DLD1 (cell line): ENCODE data around the gene OLIG3.

Experiments
- in situ Hi-C: cut with HindIII; loops from 2 replicates; pipeline ENCODE4 v1.10.0; 2017; ENCODE audit warnings: low sequenced_read_pairs

Gene OLIG3

DNA sequence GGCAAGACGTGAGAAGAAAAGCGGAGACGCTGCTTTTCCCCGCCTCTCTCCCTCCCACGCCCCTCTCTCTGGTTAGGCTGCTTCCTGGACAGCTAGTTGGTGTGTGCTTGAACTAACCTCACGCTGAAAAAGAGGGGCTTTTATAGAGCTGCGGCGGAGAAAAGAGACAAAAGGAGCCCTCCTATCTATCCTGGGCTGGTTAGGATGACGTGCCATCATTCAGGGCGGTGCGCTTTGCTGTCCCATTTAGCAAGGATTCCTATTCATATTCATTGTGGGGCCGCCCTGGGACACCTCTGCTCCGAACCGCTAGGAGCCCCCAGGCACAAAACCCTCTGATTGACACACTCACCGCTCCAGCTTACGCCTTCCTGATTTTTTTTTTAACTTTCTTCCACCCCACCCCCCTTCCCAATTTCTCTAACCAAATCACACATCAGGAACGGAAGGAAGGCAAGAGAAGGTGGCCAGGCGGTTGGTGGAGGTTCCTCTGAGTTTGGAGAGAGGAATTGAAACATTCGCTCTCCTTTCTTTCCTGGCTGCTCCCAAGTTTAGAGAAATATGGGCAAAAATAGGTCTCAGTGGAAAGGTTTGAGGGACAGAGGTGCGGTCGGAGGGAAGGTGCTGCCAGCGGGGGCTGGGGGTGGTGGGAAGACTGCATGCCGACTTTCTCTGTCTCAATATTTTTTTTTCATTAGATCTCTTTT lies at the start of gene OLIG3:
TSS of gene OLIG3 (minus strand) at position 114 of the 707 bp plus-strand sequence. CDS start 224 bp downstream, outside the sequence.
- in situ Hi-C loops, result no loop called here

DNA sequence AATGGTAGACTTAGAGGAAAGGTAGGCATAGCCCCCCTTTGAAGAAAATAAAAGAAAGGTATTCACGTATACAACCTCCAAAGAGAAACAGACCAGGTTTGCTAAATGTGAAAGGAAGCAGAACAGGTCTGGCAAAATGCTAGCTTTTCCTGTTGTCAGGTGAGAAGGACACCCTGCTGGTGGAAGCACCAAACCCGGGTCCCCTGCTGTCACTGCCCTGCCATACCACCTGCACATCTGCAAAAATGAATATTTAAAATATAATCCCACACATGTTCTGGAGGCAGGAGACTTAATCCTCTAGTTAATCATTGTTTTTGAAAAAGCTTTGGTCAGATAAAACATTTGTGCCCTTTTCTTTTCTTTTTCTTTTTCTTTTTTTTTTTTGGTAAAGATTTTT lies 48.9 kb upstream of the OLIG3 start:
- in situ Hi-C loops, result no loop called here

DNA sequence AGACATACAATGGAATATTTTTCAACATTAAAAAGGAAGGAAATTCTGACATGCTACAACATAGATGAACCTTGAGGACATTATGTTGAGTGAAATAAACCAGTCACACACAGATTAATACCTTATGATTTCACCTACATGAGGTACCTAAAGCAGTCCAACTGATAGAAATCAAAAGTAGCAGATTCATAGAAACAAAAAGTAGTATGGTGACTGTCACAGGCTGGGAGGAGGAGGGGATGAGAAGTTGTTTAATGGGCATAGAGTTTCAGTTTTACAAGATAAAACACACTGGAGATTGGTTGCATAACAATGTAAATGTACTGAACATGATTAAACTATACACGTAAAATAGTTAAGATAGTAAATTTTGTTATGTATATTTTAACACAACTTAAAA lies 48.5 kb upstream of the OLIG3 start:
- in situ Hi-C loops, result no loop called here

DNA sequence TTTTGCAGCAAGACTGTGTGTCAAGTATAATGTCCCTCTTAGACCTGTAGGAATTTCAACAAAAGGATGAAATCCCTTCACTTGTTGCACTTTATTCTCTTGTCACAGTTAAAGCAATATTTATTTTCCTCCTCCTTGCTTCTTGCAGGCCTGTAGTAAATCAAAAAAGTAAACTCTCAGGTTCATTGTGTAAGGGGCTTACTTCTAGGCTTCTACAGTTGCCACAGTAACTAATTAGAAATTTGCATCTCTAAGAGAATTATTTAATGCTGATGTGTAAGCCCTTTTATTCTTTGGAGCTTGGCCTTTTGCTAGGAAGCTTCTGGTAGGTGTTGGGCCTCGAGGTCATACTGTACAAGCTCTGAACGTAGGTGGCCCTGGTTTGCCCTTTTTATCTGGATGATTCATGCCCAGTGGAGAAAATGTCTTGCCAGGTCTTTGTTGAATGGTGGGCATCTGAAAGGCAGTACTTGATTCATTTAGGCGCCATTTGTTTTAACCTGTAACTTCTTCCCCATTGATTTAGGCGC lies 47.4 kb upstream of the OLIG3 start:
- in situ Hi-C loops, result no loop called here

DNA sequence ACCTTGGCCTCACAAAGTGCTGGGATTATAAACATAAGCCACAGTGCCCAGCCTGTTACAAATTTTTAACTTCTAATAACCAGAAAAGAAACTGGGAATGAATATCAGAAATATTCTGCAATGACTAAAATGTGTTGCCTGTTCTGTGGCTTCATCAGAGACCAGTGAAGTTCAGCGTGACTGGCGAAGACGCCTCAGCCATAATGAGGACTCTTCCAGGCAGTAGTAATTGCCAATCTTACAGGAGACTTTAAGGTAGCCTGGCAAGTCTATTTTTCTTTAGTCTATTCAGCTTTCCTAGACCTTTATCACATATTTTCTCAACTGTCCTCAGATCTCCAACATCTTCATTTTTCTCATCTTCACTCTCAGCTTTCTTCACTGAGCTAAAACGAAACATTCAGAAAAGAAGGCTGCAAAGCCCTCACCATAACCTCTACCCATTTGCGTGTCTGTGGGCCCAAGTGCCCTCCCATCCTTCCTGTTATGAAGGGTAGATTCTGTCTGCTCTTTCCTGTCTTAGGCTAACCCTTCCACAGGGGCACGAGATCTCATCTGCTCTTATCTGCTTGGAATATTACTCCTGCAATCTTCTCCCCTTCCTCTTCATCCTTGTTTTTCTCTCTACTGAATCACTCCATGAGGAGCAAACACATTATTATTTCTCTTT lies 42.0 kb upstream of the OLIG3 start:
- in situ Hi-C loops, result no loop called here

DNA sequence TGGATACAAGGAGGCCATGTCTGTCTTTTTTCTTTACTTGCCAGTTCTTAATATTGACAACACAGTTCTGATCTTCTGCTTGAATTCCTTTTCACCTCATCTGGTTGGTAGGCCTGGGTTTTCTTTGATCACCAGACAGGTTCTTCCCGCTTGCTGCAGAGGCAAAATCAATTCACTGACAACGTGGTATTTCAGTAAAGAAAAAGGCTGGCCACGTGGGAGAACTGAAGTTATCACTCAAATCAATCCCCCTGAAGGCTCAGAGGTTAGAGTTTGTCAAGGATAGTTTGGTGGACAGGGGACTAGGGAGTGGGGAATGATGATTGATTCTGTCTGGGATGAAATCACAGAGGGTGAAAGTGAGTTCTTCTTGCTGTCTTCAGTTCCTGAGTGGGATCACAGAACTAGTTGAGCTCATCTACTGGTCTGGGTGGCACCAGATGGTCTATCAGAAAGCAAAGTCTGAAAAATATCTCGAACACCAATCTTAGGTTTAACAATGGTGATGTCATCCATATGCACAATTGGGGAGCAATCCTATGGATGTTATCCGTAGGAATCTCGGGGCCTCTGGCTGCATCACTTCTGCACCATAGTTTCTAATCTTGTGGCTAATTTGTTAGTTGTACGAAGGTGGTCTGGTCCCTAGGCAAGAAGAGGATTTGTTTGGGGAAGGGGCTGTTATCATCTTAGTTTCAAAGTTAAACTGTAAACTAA lies 37.3 kb upstream of the OLIG3 start:
- in situ Hi-C loops, result no loop called here

DNA sequence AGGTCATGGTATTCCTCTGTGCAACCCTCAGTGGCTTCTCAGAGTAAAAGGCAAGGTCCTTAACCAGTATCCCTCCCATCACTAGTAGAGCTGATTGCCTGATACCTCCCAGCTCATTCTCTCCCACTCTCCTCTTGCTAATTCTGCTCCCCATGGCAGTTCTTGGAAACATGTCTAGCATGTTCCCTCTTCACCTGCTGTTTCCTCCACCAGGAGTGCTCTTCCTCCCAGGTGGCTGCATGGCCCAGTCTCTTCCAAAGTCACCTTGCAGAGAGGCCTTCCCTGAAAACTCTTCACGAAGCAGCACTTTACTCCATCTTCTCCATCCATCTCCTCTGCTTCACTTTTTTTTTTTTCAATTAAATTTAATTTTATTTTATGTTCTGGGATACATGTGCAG lies 36.2 kb upstream of the OLIG3 start:
- in situ Hi-C loops, result no loop called here

- in situ Hi-C loops, result no loop called here
These were observed 28.6 kb upstream of the OLIG3 start for GRCh38 chr6:137522831-137523230.

GRCh38 chr6:137522198-137522798 lies 28.1 kb upstream of the OLIG3 start:
- in situ Hi-C loops, result no loop called here

- in situ Hi-C loops, result no loop called here
These were observed 26.3 kb upstream of the OLIG3 start for GRCh38 chr6:137520520-137520919.

- in situ Hi-C loops, result no loop called here
These were observed 25.5 kb upstream of the OLIG3 start for GRCh38 chr6:137519629-137520176.

GRCh38 chr6:137518386-137518983 lies 24.3 kb upstream of the OLIG3 start:
- in situ Hi-C loops, result no loop called here

- in situ Hi-C loops, result no loop called here
These were observed 20.2 kb upstream of the OLIG3 start for GRCh38 chr6:137514418-137514817.

GRCh38 chr6:137512757-137513605 lies 18.8 kb upstream of the OLIG3 start:
- in situ Hi-C loops, result no loop called here

DNA sequence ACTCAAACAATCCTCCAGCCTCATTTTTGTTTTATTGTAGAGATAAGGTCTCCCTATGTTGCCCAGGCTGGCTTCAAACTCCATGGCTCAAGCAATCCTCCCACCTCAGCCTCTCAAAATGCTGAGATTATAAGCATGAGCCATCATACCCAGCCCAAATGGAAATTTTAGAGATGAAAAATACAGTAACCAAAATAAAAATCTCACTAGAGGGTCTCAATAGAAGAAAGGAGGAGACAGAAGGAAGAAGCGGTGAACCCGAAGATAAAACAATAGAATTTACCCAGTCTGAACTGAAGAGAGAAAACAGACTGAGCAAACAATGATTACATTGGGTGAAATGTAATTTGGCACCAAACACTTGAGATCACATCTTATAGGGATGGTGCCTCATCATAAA lies 16.7 kb upstream of the OLIG3 start:
- in situ Hi-C loops, result no loop called here

DNA sequence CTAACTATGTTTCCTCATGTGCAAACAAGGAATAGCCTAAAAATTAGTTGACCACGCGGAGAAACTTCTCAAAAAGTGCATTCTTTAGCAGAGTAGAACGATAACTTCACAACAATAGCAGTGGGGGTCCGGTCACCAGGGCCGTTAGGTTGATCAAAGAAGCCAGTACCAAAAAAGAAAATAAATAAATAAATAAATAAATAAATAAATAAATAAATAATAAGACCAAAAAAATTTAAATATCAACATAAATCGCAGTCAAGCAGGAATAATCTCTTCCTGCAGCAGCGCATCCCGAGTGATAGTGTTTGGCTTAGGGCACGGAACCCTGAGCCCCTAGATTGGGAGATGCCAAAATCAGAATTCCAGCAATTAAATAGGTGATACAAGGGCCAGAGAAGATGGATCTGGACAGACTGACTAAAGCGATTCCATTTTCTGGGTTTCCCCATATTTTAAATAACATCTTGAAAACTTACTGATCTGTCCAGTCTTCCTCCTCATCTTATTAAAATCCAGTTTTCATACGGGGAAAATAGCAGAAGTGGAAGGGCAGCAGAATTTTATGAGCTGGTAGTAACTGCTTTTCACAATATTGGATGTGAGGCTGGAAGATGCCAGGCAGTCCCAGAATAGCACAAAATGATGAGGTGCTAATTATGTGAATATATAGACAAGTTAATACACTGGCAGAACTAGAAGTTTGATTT lies 4.4 kb upstream of the OLIG3 start:
- in situ Hi-C loops, result no loop called here

DNA sequence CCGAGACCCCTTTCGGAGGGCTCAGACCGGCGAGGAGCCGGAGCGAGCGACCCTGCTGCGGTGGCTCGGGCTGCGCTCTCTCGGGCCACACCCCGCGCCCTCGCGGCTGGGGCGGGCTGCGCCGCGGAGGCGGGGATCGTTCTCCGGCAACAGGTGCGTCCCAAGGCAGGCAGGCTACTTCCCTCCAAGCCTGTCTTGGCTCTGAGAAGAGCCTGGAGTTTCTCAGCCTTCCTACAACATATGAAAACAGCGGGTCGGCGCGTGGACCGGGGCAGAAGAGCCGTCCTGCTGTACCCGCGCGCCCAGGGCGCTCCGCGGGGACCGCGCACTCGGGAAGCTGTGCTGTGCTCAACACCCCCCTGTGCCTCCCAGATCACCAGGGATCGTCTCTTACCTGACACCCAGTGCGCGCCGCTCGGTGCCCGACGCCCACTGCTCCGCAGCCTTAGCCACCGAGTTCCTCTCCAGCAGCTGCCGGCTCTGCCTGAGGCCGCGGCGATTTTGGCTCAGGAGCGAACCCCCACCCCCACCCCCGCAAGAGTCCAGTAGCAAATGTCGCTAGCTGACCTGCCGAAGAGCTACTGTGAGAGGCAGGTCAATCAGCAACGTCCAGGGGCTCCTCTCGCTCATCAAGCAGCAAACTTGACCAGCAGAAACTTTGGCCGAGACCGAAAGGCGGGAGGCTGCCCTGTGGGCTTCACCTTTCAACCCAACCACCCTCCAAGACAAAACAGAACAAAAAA lies 3.7 kb upstream of the OLIG3 start:
- in situ Hi-C loops, result no loop called here

- in situ Hi-C loops, result no loop called here
These were observed 2.9 kb upstream of the OLIG3 start for GRCh38 chr6:137496909-137497720.
